Spleen (tissue), 11 donors: ENCODE results near the gene DLX3. TPM values are rescaled to one million over a fixed set of nuclear protein-coding genes. Genes with fewer than 3 reads are reported as not detected.
A peak's percentile ranks its signal among the peaks of the same experiment; 100 is the strongest.

Experiments used
- DNase-seq: peaks from one replicate; pipeline ENCODE4 v3.0.0-alpha.2; 2020
- H3K27ac ChIP-seq, 8 donors: fragments of 200-600 bp; sonication (generic) in 7 of 8; 1 replicate in 4 of 8; 2 replicates in 4 of 8; pipeline versions ENCODE4 v1.5.0 to v1.8.0; 2016 to 2021; ENCODE audit warnings: inconsistent platforms in 4 of 8, mild to moderate bottlenecking in 4 of 8, moderate library complexity in 1 of 8
- H3K27me3 ChIP-seq, 7 donors: fragments of 200-600 bp; sonication (generic) in 6 of 7; replicated peaks in 1 of 7; 1 replicate in 4 of 7; 2 replicates in 3 of 7; pipeline versions ENCODE4 v1.5.0 to v1.8.0; 2016 to 2021; ENCODE audit warnings: inconsistent platforms in 3 of 7, mild to moderate bottlenecking in 1 of 7
- H3K36me3 ChIP-seq, 6 donors: fragments of 200-600 bp; sonication (generic) in 5 of 6; 1 replicate in 4 of 6; 2 replicates in 2 of 6; pipeline versions ENCODE4 v1.5.0 to v1.8.0; 2016 to 2021; ENCODE audit warnings: inconsistent platforms in 2 of 6
- H3K4me1 ChIP-seq, 6 donors: fragments of 200-600 bp; sonication (generic) in 5 of 6; 1 replicate in 3 of 6; 2 replicates in 3 of 6; pipeline versions ENCODE4 v1.5.0 to v1.8.0; 2016 to 2021; ENCODE audit warnings: inconsistent platforms in 3 of 6
- H3K4me3 ChIP-seq, 8 donors: fragments of 200-600 bp; sonication (generic) in 7 of 8; 1 replicate in 4 of 8; 2 replicates in 4 of 8; pipeline versions ENCODE4 v1.5.0 to v1.8.0; 2016 to 2021; ENCODE audit warnings: inconsistent platforms in 4 of 8, mild to moderate bottlenecking in 4 of 8, moderate library complexity in 2 of 8
- H3K9me3 ChIP-seq, 8 donors: fragments of 200-600 bp; sonication (generic) in 7 of 8; 1 replicate in 4 of 8; 2 replicates in 4 of 8; pipeline versions ENCODE4 v1.5.0 to v1.8.0; 2016 to 2021; ENCODE audit warnings: inconsistent platforms in 4 of 8
- POLR2A ChIP-seq, 3 donors: fragments of 450-650 bp; IDR thresholded peaks; one replicate each; pipeline ENCODE4 v1.5.1; 2017; ENCODE audit warnings: antibody characterized with exemption in 3 of 3, mild to moderate bottlenecking in 1 of 3
- POLR2AphosphoS5 ChIP-seq, 3 donors: sonication (generic); formaldehyde crosslinking; IDR thresholded peaks; one replicate each; pipeline ENCODE4 v1.5.1; 2017; ENCODE audit warnings: antibody characterized with exemption in 3 of 3
- WGBS, 5 donors: extraction: QIAGEN DNeasy Blood & Tissue Kit in 3 of 5; methylation state at CpG; one replicate each; pipeline versions ENCODE4 v1.1.5 to v1.1.7; 2013 to 2018; 5-methylcytosine and 5-hydroxymethylcytosine counted together
- intact Hi-C: fragments of 100-400 bp; cut with DNase I; formaldehyde crosslinking; loops from one replicate; pipeline ENCODE4 v1.15.0; 2023; ENCODE audit warnings: low total_unique reads
- polyA plus RNA-seq, 3 donors: library from polyadenylated mRNA; stranded (reverse); fragments of 200-250 nt; gene quantifications; one replicate each; pipeline ENCODE4 v1.2.1, GENCODE V29; 2013
- total RNA-seq, 7 donors: library from RNA; depleted of rRNA in 3 of 7; stranded (reverse); fragments of >200 nt in 3 of 7; fragmentation: NEBNext Ultra II Directional in 4 of 7; extraction: Animal tissue kit (Norgen Biotek cat#: 25700) in 4 of 7; gene quantifications; one replicate each; pipeline versions ENCODE4 v1.1.0 to v1.2.1, GENCODE V29; 2016 to 2021
- TF ChIP-seq, protein P1 (sequence below), 11 experiments: fragments of 200-600 bp in 7 of 11; fragments of 450-650 bp in 4 of 11; sonication (generic) in 4 of 11; IDR thresholded peaks in 8 of 11; conservative IDR thresholded peaks in 3 of 11; 1 replicate in 7 of 11; 2 replicates in 4 of 11; pipeline versions ENCODE4 v1.4.0 to v1.8.0; 2016 to 2021; ENCODE audit warnings: antibody characterized with exemption in 11 of 11, inconsistent platforms in 4 of 11, mild to moderate bottlenecking in 1 of 11
- donor health status: healthy with polysubstance abuse.
- donor health status: DM: no; HTN: no; CAD: no; lungs with moderate emphysema.
- donor health status: DM: no; HTN: no; CAD: no.
- donor health status: Bipolar disorder and iron deficiency.
- donor health status: healthy.
- donor health status: DM: no; HTN: no; CAD: no.
- donor health status: DM: yes; HTN: yes; CAD: no.

Gene DLX3
- total and polyA plus RNA-seq, 10 donors = 0.02 TPM; not detected in 9

DNA sequence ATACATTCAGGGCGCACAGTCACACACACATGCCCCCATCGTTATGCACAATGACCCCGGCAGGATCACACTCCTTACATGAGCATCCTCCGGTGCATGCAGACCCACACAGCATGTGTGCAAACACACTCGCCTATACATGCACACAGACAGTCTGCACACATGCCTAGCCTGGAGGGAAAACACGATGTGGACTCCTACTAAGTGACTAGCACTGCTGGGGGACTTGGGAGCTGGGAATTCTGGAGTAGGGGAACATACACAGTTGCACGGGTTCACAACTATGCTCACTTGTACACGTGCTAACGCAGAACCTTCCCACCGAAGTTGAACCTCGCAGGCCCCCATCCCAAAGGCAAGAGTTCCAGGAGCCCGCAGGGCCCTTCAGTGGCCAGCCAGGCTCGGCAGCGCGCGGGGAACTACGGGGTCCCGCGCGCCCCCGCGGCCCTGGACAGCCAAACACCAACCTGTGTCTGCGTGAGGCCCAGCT, 2.0 kb downstream of the DLX3 start:
- H3K36me3 ChIP-seq = no peaks in the 10 kb centered on the region
- 18 to 63% (median 24%) methylated on average over 5 to 23 of the region's 23 CpGs for WGBS, 5 donors

DNA sequence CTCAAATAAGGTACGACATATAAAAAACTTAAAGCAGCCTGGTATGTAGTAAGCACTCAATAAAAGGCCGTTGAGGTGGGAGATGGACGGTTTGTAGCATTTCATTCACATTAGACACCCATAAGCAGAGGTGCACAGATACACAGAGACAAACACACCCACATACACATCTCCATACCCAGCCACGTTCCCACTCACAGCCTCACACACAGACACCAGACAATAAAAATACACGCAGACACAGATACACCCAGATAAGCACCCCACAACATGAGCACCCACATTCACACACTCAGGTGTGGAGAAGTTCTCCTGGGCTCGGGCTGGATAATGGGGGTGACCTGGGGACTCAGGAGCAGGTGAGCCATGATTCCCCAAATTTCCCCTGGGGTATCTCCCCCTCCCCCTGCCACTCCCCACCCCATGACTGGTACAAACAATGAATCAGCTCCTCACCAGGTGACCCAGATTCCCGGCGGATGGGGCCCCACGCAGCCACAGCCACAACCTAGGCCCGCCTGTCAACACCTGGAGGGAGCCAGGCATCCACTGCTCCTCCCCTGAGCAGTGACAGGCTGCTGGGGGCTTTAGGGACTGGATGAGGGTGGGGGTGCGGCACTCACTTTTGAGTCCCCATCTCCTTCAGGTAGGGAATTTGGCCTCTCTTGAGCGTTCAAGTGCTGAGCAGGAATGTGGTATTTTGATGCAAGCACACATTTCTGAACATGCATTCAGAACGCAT, 2.7 kb downstream of the DLX3 start:
- no peak for DNase-seq
- Histone ChIP-seq H3K27ac (no peak overlapping the region), H3K4me3 (no peak overlapping the region), H3K9me3 (no peaks in the 10 kb centered on the region), H3K36me3 (no peaks in the 10 kb centered on the region), H3K4me1 (peaks cover 22 to 53% (median 36%) of the 10 kb centered on the region in 6 donors), H3K27me3 (peaks cover 5 to 99% (median 92%) of the 10 kb centered on the region in 7 donors)
- intact Hi-C loops = no loop called here
- no peak for TF ChIP-seq POLR2AphosphoS5 (IDR thresholded peaks at IDR 0.05)
- TF ChIP-seq, protein P1, sequence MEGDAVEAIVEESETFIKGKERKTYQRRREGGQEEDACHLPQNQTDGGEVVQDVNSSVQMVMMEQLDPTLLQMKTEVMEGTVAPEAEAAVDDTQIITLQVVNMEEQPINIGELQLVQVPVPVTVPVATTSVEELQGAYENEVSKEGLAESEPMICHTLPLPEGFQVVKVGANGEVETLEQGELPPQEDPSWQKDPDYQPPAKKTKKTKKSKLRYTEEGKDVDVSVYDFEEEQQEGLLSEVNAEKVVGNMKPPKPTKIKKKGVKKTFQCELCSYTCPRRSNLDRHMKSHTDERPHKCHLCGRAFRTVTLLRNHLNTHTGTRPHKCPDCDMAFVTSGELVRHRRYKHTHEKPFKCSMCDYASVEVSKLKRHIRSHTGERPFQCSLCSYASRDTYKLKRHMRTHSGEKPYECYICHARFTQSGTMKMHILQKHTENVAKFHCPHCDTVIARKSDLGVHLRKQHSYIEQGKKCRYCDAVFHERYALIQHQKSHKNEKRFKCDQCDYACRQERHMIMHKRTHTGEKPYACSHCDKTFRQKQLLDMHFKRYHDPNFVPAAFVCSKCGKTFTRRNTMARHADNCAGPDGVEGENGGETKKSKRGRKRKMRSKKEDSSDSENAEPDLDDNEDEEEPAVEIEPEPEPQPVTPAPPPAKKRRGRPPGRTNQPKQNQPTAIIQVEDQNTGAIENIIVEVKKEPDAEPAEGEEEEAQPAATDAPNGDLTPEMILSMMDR (IDR thresholded peaks at IDR 0.05 in 8 of 11, conservative IDR thresholded peaks at IDR 0.05 in 3 of 11) = no peak
- TF ChIP-seq POLR2A (IDR thresholded peaks at IDR 0.05) = no peak
- 75 to 84% (median 82%) methylated on average over 6 to 13 of the region's 13 CpGs for WGBS, 5 donors

More for the DNA sequence above, 2.0 kb downstream of the DLX3 start:
- peak overlapping the region; percentile 12 to 74 (median 46) for H3K4me3 ChIP-seq
- TF ChIP-seq, protein P1 (IDR thresholded peaks at IDR 0.05 in 8 of 11, conservative IDR thresholded peaks at IDR 0.05 in 3 of 11) = no peak
- TF ChIP-seq POLR2A (IDR thresholded peaks at IDR 0.05) = no peak
- TF ChIP-seq POLR2AphosphoS5 (IDR thresholded peaks at IDR 0.05) = no peak
- H3K27ac ChIP-seq = no peak overlapping the region
- H3K27me3 ChIP-seq = peaks cover 5 to 99% (median 91%) of the 10 kb centered on the region in 7 donors
- H3K9me3 ChIP-seq = no peaks in the 10 kb centered on the region
- peaks cover 22 to 55% (median 39%) of the 10 kb centered on the region in 6 donors for H3K4me1 ChIP-seq
- intact Hi-C loops = no loop called here
- DNase-seq = no peak

DNA sequence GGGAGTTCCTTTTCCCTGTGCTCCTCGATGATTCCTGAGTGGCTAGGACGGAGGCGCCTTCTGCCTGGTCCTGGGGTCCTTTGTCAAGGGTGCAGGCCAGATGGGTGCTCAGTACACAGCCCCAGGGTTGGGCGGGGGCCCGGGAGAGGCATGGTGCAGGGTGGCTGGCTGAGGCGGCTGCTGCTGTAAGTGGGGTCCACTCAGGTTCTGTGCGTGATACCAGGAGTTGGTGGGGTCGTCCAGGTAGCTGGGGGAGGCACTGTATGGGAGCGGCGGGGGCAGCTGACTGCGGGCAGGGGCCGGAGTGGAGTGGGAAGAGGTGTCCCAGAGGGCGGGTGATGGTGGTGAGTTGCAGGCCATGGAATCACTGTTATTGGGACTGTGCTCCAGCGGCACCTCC, 3.6 kb downstream of the DLX3 start:
- Histone ChIP-seq H3K4me1 (peaks cover 13 to 43% (median 27%) of the 10 kb centered on the region in 6 donors), H3K27ac (no peak overlapping the region), H3K4me3 (no peak overlapping the region), H3K27me3 (peaks cover 0 to 99% (median 89%) of the 10 kb centered on the region in 7 donors), H3K9me3 (no peaks in the 10 kb centered on the region), H3K36me3 (no peaks in the 10 kb centered on the region)
- intact Hi-C loops = no loop called here
- WGBS, 5 donors = 83 to 88% (median 87%) methylated on average over 14 of the region's 14 CpGs
- TF ChIP-seq POLR2A (IDR thresholded peaks at IDR 0.05) (no peak), POLR2AphosphoS5 (IDR thresholded peaks at IDR 0.05) (no peak)
- TF ChIP-seq, protein P1 (IDR thresholded peaks at IDR 0.05 in 8 of 11, conservative IDR thresholded peaks at IDR 0.05 in 3 of 11) = no peak
- no peak for DNase-seq

DNA sequence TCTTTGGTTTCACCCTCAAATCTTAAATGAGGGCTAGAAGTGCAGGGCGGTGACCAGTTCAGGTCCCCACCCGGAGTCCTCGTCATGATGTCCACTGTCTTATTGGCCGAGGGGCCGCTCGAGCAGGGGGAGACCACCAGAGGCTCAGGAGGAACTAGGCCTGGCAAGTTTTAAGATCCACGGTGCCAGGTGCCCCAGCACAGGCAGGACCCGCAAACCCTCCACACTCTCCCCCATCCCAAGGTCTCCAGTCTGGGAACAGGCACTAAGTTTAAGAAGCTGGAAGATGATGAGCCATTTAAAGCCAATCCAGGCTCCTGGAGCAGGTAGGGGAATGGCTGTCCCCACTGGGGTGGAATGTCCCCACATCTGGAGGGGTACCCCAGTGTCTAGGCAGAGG, 4.1 kb downstream of the DLX3 start:
- intact Hi-C loops = no loop called here
- Histone ChIP-seq H3K9me3 (no peaks in the 10 kb centered on the region), H3K4me3 (no peak overlapping the region), H3K36me3 (no peaks in the 10 kb centered on the region), H3K4me1 (peaks cover 12 to 38% (median 24%) of the 10 kb centered on the region in 6 donors), H3K27me3 (peaks cover 0 to 99% (median 84%) of the 10 kb centered on the region in 7 donors), H3K27ac (no peak overlapping the region)
- WGBS, 5 donors = 80 to 93% (median 83%) methylated on average over 7 to 8 of the region's 8 CpGs
- TF ChIP-seq POLR2AphosphoS5 (IDR thresholded peaks at IDR 0.05) = no peak
- no peak for TF ChIP-seq POLR2A (IDR thresholded peaks at IDR 0.05)
- TF ChIP-seq, protein P1 (IDR thresholded peaks at IDR 0.05 in 8 of 11, conservative IDR thresholded peaks at IDR 0.05 in 3 of 11) = no peak
- no peak for DNase-seq
